ENCODE results near the gene ZC3HAV1L. TPM values are rescaled to one million over a fixed set of nuclear protein-coding genes. Genes with fewer than 3 reads are reported as not detected.

The ZC3HAV1L gene
- total and polyA plus RNA-seq, 9 donors = 2.6 to 46.4 (median 23.6) TPM

GRCh38 chr7:139066315-139066714 lies 30.5 kb upstream of the ZC3HAV1L start:
- DNase-seq = no peak
- Histone ChIP-seq H3K9me3 (no peaks in the 10 kb centered on the region), H3K27me3 (no peaks in the 10 kb centered on the region), H3K27ac (no peak overlapping the region), H3K36me3 (no peaks in the 10 kb centered on the region), H3K4me1 (ENCODE audit: insufficient read depth) (no peaks in the 10 kb centered on the region), H3K4me3 (no peak overlapping the region)
- intact Hi-C loops (cut with DNase I) = no loop called here
- TF ChIP-seq EP300 (IDR thresholded peaks at IDR 0.05) (no peak), POLR2A (IDR thresholded peaks at IDR 0.05) (no peak), CTCF (IDR thresholded peaks at IDR 0.05) (no peak)
- 82 to 89% (median 86%) methylated on average over 9 of the region's 9 CpGs for WGBS, 3 donors

GRCh38 chr7:139065323-139065722 lies 29.5 kb upstream of the ZC3HAV1L start:
- no peaks in the 10 kb centered on the region for H3K4me1 ChIP-seq (ENCODE audit: insufficient read depth)
- H3K9me3 ChIP-seq = no peaks in the 10 kb centered on the region
- 60 to 71% (median 67%) methylated on average over 11 of the region's 11 CpGs for WGBS, 3 donors
- intact Hi-C loops (cut with DNase I) = no loop called here
- no peak overlapping the region for H3K4me3 ChIP-seq
- no peaks in the 10 kb centered on the region for H3K27me3 ChIP-seq
- TF ChIP-seq POLR2A (IDR thresholded peaks at IDR 0.05) (no peak), CTCF (IDR thresholded peaks at IDR 0.05) (no peak), EP300 (IDR thresholded peaks at IDR 0.05) (no peak)
- no peak overlapping the region for H3K27ac ChIP-seq
- no peaks in the 10 kb centered on the region for H3K36me3 ChIP-seq
- DNase-seq = no peak

GRCh38 chr7:139061416-139061815 lies 25.6 kb upstream of the ZC3HAV1L start:
- WGBS, 3 donors = 77 to 80% (median 79%) methylated on average over 5 of the region's 5 CpGs
- intact Hi-C loops (cut with DNase I) = no loop called here
- Histone ChIP-seq H3K9me3 (no peaks in the 10 kb centered on the region), H3K27ac (no peak overlapping the region), H3K36me3 (no peaks in the 10 kb centered on the region), H3K4me3 (no peak overlapping the region), H3K4me1 (ENCODE audit: insufficient read depth) (no peaks in the 10 kb centered on the region), H3K27me3 (no peaks in the 10 kb centered on the region)
- DNase-seq = no peak
- no peak for TF ChIP-seq POLR2A (IDR thresholded peaks at IDR 0.05)
- no peak for TF ChIP-seq EP300 (IDR thresholded peaks at IDR 0.05)
- no peak for TF ChIP-seq CTCF (IDR thresholded peaks at IDR 0.05)

- Histone ChIP-seq H3K9me3 (no peaks in the 10 kb centered on the region), H3K4me1 (ENCODE audit: insufficient read depth) (no peaks in the 10 kb centered on the region), H3K27ac (no peak overlapping the region), H3K36me3 (no peaks in the 10 kb centered on the region), H3K4me3 (no peak overlapping the region), H3K27me3 (no peaks in the 10 kb centered on the region)
- 83 to 90% (median 87%) methylated on average over 5 of the region's 5 CpGs for WGBS, 3 donors
- intact Hi-C loops (cut with DNase I) = no loop called here
- no peak for DNase-seq
- TF ChIP-seq CTCF (IDR thresholded peaks at IDR 0.05) (no peak), EP300 (IDR thresholded peaks at IDR 0.05) (no peak), POLR2A (IDR thresholded peaks at IDR 0.05) (no peak)
These were observed 24.9 kb upstream of the ZC3HAV1L start for GRCh38 chr7:139060695-139061237.
